HG03469 (cell line): ENCODE measurements around the gene AVPR1B.
A peak's percentile ranks its signal among the peaks of the same experiment; 100 is the strongest.

Source experiments
- ATAC-seq: cut with Tn5 transposase; IDR thresholded peaks from one replicate; pipeline ENCODE4 v1.9.1; 2021; ENCODE audit warnings: mild to moderate bottlenecking, moderate library complexity, moderate number of reproducible peaks; ENCODE audit not compliant: unreplicated experiment

Gene AVPR1B

GRCh38 chr1:206114692-206115640 lies 2.2 kb downstream of the AVPR1B start:
- ATAC-seq: no peak

GRCh38 chr1:206112600-206113301 lies 4.4 kb downstream of the AVPR1B start:
- no peak for ATAC-seq

GRCh38 chr1:206111271-206111927 lies 5.8 kb downstream of the AVPR1B start:
- ATAC-seq: no peak

GRCh38 chr1:206110820-206111219 lies 6.4 kb downstream of the AVPR1B start:
- ATAC-seq: no peak

- ATAC-seq: no peak
These were observed 7.0 kb downstream of the AVPR1B start for GRCh38 chr1:206110161-206110560.

- no peak for ATAC-seq
These were observed 7.5 kb downstream of the AVPR1B start for GRCh38 chr1:206109718-206110117.

- ATAC-seq: no peak
These were observed 8.6 kb downstream of the AVPR1B start for GRCh38 chr1:206108635-206109034.

- no peak for ATAC-seq
These were observed 10.0 kb downstream of the AVPR1B start for GRCh38 chr1:206107168-206107544.

- ATAC-seq: peak; percentile 46
These were observed 10.6 kb downstream of the AVPR1B start for GRCh38 chr1:206106328-206107167.

GRCh38 chr1:206105464-206105995 lies 11.7 kb downstream of the AVPR1B start:
- ATAC-seq: no peak

GRCh38 chr1:206103979-206104378 lies 13.2 kb downstream of the AVPR1B start:
- ATAC-seq: no peak

- no peak for ATAC-seq
These were observed 14.8 kb downstream of the AVPR1B start for GRCh38 chr1:206102292-206102936.

GRCh38 chr1:206101351-206102045 lies 15.7 kb downstream of the AVPR1B start:
- ATAC-seq: no peak

GRCh38 chr1:206100226-206100815 lies 16.9 kb downstream of the AVPR1B start:
- no peak for ATAC-seq

- ATAC-seq: no peak
These were observed 18.8 kb downstream of the AVPR1B start for GRCh38 chr1:206098242-206098919.

- ATAC-seq: no peak
These were observed 19.8 kb downstream of the AVPR1B start for GRCh38 chr1:206097381-206097780.

GRCh38 chr1:206094024-206094423 lies 23.2 kb downstream of the AVPR1B start:
- no peak for ATAC-seq

- ATAC-seq: no peak
These were observed 27.8 kb downstream of the AVPR1B start for GRCh38 chr1:206089341-206089740.
